ENCODE results near the gene PCDHB9.
"Not testable (repeated sequence)": the region's sequence is repeated elsewhere in the genome, so short reads cannot be mapped to it uniquely, and the experiment has no call there.

The PCDHB9 gene

GRCh38 chr5:141186897-141187512 lies at the start of gene PCDHB9:
Gene PCDHB9 (plus strand): TSS chr5:141187161. CDS start chr5:141187319, 158 bp downstream.
- peak; percentile 43 to 48 for DNase-seq

- DNase-seq = not testable (repeated sequence)
Observed at GRCh38 chr5:141137346-141137745, 49.6 kb upstream of the PCDHB9 start.

DNA sequence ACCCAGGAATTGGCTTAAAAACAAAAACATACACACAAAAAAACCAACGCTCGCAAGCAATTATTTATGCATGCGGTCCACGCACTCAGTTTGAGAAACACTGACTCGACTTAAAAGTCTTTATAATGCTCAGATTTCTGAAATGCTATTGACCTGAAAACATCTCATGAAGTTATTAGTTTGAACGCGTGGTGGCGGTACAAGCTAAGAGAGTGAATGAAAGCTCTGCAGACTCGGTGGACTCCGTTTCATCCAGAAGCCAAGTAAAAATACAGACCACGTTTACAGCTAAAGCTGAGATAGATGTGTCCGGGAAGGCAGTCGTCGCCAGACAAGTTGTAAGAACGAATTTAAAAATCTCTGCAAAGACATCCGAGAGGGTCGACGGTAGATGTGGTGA lies 37.1 kb upstream of the PCDHB9 start, which contains the start of gene PCDHB6:
PCDHB6 (plus strand) TSS at position 246 of the 400 bp plus-strand sequence. CDS start 201 bp downstream, outside the sequence.
- DNase-seq = no peak

GRCh38 chr5:141150224-141150992 lies 36.6 kb upstream of the PCDHB9 start:
- DNase-seq = no peak

GRCh38 chr5:141150993-141151325 lies 36.0 kb upstream of the PCDHB9 start:
- DNase-seq = no peak

DNA sequence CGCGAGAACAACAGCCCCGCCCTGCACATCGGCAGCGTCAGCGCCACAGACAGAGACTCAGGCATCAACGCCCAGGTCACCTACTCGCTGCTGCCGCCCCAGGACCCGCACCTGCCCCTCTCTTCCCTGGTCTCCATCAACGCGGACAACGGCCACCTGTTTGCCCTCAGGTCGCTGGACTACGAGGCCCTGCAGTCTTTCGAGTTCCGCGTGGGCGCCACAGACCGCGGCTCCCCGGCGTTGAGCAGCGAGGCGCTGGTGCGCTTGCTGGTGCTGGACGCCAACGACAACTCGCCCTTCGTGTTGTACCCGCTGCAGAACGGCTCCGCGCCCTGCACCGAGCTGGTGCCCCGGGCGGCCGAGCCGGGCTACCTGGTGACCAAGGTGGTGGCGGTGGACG lies 35.3 kb upstream of the PCDHB9 start:
- not testable (repeated sequence) for DNase-seq

DNA sequence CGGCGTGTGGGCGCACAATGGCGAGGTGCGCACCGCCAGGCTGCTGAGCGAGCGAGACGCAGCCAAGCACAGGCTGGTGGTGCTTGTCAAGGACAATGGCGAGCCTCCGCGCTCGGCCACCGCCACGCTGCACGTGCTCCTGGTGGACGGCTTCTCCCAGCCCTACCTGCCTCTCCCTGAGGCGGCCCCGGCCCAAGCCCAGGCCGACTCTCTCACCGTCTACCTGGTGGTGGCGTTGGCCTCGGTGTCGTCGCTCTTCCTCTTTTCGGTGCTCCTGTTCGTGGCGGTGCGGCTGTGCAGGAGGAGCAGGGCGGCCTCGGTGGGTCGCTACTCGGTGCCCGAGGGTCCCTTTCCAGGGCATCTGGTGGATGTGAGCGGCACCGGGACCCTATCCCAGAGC lies 34.9 kb upstream of the PCDHB9 start:
- not testable (repeated sequence) for DNase-seq

DNA sequence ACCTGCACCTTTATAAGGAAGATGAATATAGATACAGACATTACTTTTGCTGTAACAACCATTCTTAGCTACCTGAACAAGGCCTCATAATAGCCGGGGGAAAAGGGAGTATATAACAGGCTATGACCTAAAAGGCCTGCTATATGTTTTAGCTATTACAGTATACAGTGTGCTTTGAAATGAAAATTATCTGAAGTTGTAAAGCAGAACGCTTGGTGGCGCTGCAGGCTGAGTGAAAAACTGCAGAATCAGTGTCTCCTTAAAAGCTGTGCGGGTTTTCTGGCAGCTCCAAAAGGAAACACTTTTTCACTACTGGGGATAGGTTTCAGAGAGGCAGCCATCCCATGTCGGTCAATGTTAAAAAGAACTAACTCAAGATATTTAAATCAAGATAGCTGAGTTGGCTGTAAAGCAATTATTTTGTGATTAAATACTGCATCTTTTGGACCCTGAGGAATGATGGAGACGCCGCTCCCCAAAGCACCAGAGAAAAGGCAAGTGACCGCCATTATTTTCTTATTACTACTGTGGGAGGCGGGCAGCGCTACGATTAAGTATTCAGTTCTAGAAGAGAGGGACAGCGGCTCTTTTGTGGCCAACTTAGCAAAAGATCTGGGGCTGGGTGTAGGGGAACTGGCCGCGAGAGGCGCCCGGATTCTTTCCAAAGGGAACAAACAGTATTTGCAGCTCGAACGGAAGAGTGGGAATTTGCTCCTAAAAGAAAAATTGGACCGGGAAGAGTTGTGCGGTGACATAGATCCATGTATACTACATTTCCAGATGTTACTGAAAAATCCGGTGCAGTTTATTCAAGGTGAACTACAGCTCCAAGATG lies 31.2 kb upstream of the PCDHB9 start:
- DNase-seq = no peak

DNA sequence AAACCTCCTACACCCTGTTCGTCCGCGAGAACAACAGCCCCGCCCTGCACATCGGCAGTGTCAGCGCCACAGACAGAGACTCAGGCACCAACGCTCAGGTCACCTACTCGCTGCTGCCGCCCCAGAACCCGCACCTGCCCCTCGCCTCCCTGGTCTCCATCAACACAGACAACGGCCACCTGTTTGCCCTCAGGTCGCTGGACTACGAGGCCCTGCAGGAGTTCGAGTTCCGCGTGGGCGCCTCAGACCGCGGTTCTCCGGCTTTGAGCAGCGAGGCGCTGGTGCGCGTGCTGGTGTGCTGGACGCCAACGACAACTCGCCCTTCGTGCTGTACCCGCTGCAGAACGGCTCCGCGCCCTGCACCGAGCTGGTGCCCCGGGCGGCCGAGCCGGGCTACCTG lies 29.6 kb upstream of the PCDHB9 start:
- not testable (repeated sequence) for DNase-seq

DNA sequence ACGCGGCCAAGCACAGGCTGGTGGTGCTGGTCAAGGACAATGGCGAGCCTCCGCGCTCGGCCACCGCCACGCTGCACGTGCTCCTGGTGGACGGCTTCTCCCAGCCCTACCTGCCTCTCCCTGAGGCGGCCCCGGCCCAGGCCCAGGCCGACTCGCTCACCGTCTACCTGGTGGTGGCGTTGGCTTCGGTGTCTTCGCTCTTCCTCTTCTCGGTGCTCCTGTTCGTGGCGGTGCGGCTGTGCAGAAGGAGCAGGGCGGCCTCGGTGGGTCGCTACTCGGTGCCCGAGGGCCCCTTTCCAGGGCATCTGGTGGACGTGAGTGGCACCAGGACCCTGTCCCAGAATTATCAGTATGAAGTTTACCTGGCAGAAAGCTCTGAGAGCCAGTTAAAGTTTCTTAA lies 29.1 kb upstream of the PCDHB9 start:
- DNase-seq = not testable (repeated sequence)

DNA sequence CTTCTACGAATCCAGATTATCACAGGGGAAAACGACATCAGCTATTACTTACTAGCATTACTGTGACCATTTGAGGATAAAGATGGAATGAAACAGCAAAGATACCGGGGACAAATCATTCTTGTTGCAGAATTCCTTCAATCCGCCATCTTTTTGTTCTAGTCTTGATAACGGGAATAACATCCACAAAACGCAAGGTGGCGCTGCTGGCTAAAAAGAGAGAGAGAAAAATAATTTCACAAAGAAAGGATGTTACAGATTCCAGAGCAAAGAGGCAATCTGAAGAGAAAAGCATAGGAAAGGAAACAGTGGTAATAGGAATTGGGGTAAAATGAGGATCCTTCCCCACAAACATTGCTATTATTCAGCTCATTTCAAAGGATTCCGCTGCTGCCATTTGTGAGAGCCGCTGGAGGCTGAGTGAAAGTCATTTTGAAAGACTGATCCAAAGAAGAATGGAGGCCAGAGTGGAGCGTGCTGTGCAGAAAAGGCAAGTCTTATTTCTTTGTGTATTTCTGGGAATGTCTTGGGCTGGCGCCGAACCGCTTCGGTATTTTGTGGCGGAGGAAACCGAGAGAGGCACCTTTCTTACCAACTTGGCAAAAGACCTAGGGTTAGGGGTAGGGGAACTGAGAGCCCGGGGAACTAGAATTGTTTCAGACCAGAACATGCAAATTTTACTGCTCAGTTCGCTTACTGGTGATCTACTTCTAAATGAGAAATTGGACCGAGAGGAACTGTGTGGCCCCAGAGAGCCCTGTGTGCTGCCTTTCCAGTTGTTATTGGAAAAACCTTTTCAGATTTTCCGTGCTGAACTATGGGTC lies 14.4 kb upstream of the PCDHB9 start, which contains the start of gene PCDHB7:
PCDHB7 (plus strand) TSS at position 264 of the 824 bp plus-strand sequence; CDS start at position 456, 192 bp downstream.
- DNase-seq = no peak

- DNase-seq = not testable (repeated sequence)
Observed at GRCh38 chr5:141174291-141175104, 12.5 kb upstream of the PCDHB9 start.

GRCh38 chr5:141175933-141176332 lies 11.0 kb upstream of the PCDHB9 start:
- no peak for DNase-seq

- not testable (repeated sequence) for DNase-seq
Observed at GRCh38 chr5:141177577-141178191, 9.3 kb upstream of the PCDHB9 start, which contains the start of gene PCDHB8. Gene PCDHB8 (plus strand): TSS chr5:141177790. CDS start chr5:141178035, 245 bp downstream.

GRCh38 chr5:141179371-141179770 lies 7.6 kb upstream of the PCDHB9 start:
- not testable (repeated sequence) for DNase-seq

DNA sequence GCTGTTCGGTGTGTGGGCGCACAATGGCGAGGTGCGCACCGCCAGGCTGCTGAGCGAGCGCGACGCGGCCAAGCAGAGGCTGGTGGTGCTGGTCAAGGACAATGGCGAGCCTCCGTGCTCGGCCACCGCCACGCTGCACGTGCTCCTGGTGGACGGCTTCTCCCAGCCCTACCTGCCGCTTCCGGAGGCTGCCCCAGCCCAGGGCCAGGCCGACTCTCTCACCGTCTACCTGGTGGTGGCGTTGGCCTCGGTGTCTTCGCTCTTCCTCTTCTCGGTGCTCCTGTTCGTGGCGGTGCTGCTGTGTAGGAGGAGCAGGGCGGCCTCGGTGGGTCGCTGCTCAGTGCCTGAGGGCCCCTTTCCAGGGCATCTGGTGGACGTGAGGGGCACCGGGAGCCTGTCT lies 7.1 kb upstream of the PCDHB9 start:
- not testable (repeated sequence) for DNase-seq

DNA sequence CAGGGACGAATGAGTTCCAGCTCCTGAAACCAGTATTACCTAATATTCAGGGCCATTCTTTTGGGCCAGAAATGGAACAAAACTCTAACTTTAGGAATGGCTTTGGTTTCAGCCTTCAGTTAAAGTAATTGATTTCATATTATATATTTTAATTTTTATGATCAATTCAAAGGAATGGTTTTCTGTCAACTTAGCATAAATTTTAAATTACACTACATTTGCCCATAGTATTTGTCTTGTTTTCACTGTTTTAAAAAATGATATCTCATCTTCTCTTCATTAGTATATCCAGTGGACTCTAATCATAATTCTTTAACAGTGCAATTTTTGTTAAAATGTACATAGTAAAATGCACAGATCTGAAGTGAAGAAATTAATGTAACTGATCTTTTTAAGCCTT lies 6.6 kb upstream of the PCDHB9 start:
- no peak for DNase-seq

- DNase-seq = no peak
Observed at GRCh38 chr5:141182248-141182647, 4.7 kb upstream of the PCDHB9 start, which contains the start of gene PCDHB16. Gene PCDHB16 (plus strand): TSS chr5:141182387. CDS start chr5:141182560, 173 bp downstream.

- DNase-seq = not testable (repeated sequence)
Observed at GRCh38 chr5:141184117-141184855, 2.7 kb upstream of the PCDHB9 start.

DNA sequence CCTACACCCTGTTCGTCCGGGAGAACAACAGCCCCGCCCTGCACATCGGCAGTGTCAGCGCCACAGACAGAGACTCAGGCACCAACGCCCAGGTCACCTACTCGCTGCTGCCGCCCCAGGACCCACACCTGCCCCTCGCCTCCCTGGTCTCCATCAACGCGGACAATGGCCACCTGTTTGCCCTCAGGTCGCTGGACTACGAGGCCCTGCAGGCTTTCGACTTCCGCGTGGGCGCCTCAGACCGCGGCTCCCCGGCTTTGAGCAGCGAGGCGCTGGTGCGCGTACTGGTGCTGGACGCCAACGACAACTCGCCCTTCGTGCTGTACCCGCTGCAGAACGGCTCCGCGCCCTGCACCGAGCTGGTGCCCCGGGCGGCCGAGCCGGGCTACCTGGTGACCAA lies 1.7 kb downstream of the PCDHB9 start:
- not testable (repeated sequence) for DNase-seq

All from Kasumi-1 (cell line).